Measurements from ENCODE around the gene RAPGEFL1. TPM values are rescaled to one million over a fixed set of nuclear protein-coding genes. Genes with fewer than 3 reads are reported as not detected.

The RAPGEFL1 gene
- total RNA-seq, 2 donors from 2014 or later = 14.2 to 25.1 TPM

- 77% methylated on average over 4 of the region's 4 CpGs for WGBS
- no peak for DNase-seq (ENCODE audit: low spot score)
- Histone ChIP-seq H3K27me3 (replicated peaks; ENCODE audit: insufficient read depth) (no peaks in the 10 kb centered on the region), H3K36me3 (no peaks in the 10 kb centered on the region), H3K9me3 (no peaks in the 10 kb centered on the region), H3K27ac (no peak overlapping the region), H3K4me1 (replicated peaks) (no peaks in the 10 kb centered on the region), H3K4me3 (no peak overlapping the region)
- intact Hi-C loops (cut with DNase I) = no loop called here
- TF ChIP-seq POLR2AphosphoS5 (IDR thresholded peaks at IDR 0.05) (no peak), POLR2A (IDR thresholded peaks at IDR 0.05) (no peak), CTCF (IDR thresholded peaks at IDR 0.05) (no peak)
These were observed 67.0 kb downstream of the RAPGEFL1 start for GRCh38 chr17:40244255-40244654.

Small RNAs within 50 kb of the gene (microRNA-seq; reads per million reads assigned to microRNA genes)
- gene MIR6866 = 1.1 reads per million, percentile 11 among the genes with 10 or more reads in this experiment
- not detected for gene MIR6867

Small RNAs within 50 kb of the gene (small RNA-seq; reads per million reads assigned to genes)
- gene MIR6867 = 0 reads per million in 2 donors

Other genes with a start within 250 kb of the RAPGEFL1 start
- 10 to 100 TPM; 82.4 to 91.6 TPM for gene ORMDL3, start 249.9 kb upstream of the RAPGEFL1 start, total RNA-seq
- not detected for gene LRRC3C, start 249.7 kb upstream of the RAPGEFL1 start, total RNA-seq
- gene GSDMA, start 214.5 kb upstream of the RAPGEFL1 start, total RNA-seq = 1 to 10 TPM in 1 of 2 donors, not detected in 1; 1.2 TPM
- gene PSMD3, start 196.7 kb upstream of the RAPGEFL1 start, total RNA-seq = 100 to 1,000 TPM in 1 of 2 donors, 10 to 100 TPM in 1; 96.4 to 116 TPM
- gene CSF3, start 162.0 kb upstream of the RAPGEFL1 start, total RNA-seq = 1 to 10 TPM in 1 of 2 donors, under 1 TPM in 1; 0.41 to 2.2 TPM
- gene MED24, start 123.1 kb upstream of the RAPGEFL1 start, total RNA-seq = 100 to 1,000 TPM in 1 of 2 donors, 10 to 100 TPM in 1; 55.2 to 167 TPM
- gene THRA, start 114.5 kb upstream of the RAPGEFL1 start, total RNA-seq = 10 to 100 TPM; 35.2 to 79.8 TPM
- 10 to 100 TPM; 10.7 to 35.2 TPM for gene NR1D1, start 76.9 kb upstream of the RAPGEFL1 start, total RNA-seq
- gene MSL1, start 55.5 kb upstream of the RAPGEFL1 start, total RNA-seq = 100 to 1,000 TPM in 1 of 2 donors, 10 to 100 TPM in 1; 77.0 to 112 TPM
- 10 to 100 TPM; 59.8 to 94.3 TPM for gene CASC3, start 36.9 kb upstream of the RAPGEFL1 start, total RNA-seq
- gene WIPF2, start 41.8 kb downstream of the RAPGEFL1 start, total RNA-seq = 10 to 100 TPM; 12.6 to 27.0 TPM
- 10 to 100 TPM in 1 of 2 donors, 1 to 10 TPM in 1; 2.1 to 10.3 TPM for gene CDC6, start 110.4 kb downstream of the RAPGEFL1 start, total RNA-seq
- 10 to 100 TPM; 24.4 to 70.6 TPM for gene RARA, start 131.7 kb downstream of the RAPGEFL1 start, total RNA-seq
- gene GJD3, start 187.3 kb downstream of the RAPGEFL1 start, total RNA-seq = 1 to 10 TPM in 1 of 2 donors, under 1 TPM in 1; 0.82 to 5.3 TPM
- gene TOP2A, start 240.4 kb downstream of the RAPGEFL1 start, total RNA-seq = 10 to 100 TPM in 1 of 2 donors, 1 to 10 TPM in 1; 3.1 to 15.9 TPM